Measurements from ENCODE around the gene MEIS3.

The MEIS3 gene

DNA sequence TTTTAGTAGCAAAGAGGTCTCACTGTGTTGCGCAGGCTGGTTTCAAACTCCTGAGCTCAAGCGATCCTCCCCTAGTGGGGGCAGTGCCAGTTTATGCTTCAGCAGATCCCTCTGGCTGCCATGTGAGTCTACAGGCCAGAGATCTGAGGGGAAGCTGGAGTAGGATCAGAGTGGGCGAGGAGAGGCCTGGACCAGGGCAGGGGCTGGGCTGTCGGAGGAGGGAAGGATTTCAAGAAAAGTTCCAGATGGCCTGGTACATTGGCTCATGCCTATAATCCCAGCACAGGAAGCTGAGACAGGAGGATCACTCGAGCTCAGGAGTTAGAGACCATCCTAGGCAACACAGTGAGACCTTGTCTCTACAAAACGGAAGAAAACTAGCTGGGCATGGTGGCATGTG, 60.4 kb downstream of the MEIS3 start:
- no peak for DNase-seq (ENCODE audit: low spot score)

DNA sequence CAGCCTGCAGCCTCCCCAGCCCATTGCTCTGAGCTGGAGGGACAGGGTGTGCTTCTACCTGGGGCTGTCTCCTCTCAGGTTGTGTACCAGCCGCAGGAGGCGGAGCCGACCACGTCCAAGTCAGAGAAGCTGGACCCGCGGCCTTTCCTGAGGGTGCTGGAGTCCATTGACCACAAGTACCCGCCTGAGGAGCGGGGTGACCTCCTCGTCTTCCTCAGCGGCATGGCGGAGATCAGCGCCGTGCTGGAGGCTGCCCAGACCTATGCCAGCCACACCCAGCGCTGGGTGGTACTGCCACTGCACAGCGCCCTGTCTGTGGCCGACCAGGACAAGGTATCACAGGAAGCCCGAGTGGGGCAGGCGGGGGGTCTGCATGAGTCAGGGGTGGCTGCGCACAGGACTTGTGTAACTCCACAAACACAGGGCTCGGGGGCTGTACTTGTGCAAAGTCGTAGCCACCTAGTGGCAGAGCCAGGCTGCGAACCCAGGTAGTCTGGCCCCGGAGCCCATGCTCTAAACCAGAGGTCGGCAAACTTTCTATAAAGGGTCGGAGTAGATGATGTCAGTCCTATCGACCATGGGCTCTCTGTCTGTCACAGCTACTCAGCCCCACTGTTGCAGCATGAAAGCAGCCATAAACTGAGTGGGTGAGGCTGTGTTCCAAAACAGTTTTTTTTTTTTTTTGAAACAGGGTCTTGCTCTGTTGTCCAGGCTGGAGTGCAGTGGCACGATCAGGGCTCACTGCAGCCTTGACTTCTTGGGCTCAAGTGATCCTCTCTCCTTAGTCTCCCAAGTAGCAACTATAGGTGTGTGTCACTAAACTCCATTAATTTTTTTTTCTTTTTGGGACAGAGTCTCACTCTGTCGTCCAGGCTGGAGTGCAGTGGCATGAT, 61.3 kb downstream of the MEIS3 start:
- DNase-seq (ENCODE audit: low spot score), result no peak

DNA sequence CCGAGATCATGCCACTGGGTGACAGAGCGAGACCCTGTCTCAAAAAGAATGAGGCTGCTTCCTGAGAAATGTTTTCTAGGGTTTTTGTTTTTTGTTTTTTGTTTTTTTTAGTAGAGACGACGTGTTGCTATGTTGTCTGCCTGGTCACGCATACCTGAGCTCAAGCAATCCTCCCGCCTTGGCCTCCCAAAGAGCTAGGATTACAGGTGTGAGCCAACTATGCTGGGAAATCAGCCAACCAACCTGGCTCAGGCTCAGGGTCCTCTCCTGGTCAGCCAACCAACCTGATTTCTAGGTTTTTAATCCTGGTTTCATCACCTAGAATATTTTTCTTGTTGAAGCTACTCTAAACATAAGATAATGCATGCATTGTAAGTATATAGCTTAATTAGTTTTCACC, 62.4 kb downstream of the MEIS3 start:
- no peak for DNase-seq (ENCODE audit: low spot score)

DNA sequence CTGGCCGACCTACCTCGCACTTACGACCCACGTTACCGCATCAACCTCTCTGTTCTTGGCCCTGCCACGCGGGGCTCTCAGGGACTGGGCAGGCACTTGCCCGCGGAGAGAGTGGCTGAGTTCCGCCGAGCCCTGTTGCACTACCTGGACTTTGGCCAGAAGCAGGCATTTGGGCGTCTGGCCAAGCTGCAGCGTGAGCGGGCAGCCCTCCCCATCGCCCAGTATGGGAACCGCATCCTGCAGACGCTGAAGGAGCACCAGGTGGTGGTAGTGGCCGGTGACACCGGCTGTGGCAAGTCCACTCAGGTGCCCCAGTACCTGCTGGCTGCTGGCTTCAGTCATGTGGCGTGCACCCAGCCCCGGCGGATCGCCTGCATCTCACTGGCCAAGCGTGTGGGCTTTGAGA, 66.0 kb downstream of the MEIS3 start:
- no peak for DNase-seq (ENCODE audit: low spot score)

Measured in COLO829 (cell line).